Measurements from ENCODE around the gene RERE.

DNA sequence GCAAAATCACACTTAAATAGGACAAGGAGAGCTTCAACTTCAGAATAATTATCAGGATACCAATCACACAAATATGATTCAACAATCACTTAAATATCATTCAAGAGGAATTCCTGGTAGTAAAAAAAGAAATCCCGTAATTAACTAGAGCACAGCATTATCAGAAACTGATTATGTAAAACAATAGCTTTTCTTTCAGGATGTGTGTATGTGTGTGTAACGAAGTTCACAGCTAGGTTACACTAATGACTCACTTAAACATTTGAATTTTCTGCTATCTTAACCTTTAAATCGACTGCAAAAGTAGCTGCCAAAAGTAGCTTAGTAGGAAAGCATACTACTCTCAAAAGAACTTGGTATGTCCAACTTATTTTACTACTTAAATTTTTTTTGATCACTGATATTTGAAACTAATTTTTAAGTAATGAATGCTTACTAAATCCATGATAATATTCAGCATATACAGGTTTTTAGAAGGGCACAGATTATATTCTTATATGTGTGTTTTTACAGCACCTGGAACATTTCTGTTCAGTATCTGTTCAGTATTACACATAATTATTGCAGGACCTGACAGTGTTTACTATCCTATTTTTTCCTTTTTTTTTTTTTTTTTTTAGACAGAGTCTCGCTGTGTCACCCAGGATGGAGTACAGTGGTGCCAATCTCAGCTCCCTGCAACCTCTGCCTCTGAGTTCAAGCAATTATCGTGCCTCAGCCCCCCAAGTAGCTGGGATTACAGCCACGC lies 4.2 kb downstream of the RERE start:
- TF ChIP-seq, protein P1, sequence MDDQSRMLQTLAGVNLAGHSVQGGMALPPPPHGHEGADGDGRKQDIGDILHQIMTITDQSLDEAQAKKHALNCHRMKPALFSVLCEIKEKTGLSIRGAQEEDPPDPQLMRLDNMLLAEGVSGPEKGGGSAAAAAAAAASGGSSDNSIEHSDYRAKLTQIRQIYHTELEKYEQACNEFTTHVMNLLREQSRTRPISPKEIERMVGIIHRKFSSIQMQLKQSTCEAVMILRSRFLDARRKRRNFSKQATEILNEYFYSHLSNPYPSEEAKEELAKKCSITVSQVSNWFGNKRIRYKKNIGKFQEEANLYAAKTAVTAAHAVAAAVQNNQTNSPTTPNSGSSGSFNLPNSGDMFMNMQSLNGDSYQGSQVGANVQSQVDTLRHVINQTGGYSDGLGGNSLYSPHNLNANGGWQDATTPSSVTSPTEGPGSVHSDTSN (CRISPR knock-in tag; IDR thresholded peaks at IDR 0.05) = no peak
- TF ChIP-seq, protein P2, sequence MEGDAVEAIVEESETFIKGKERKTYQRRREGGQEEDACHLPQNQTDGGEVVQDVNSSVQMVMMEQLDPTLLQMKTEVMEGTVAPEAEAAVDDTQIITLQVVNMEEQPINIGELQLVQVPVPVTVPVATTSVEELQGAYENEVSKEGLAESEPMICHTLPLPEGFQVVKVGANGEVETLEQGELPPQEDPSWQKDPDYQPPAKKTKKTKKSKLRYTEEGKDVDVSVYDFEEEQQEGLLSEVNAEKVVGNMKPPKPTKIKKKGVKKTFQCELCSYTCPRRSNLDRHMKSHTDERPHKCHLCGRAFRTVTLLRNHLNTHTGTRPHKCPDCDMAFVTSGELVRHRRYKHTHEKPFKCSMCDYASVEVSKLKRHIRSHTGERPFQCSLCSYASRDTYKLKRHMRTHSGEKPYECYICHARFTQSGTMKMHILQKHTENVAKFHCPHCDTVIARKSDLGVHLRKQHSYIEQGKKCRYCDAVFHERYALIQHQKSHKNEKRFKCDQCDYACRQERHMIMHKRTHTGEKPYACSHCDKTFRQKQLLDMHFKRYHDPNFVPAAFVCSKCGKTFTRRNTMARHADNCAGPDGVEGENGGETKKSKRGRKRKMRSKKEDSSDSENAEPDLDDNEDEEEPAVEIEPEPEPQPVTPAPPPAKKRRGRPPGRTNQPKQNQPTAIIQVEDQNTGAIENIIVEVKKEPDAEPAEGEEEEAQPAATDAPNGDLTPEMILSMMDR (tag by site-specific recombination; IDR thresholded peaks at IDR 0.05) = no peak
- TF ChIP-seq, protein P3, sequence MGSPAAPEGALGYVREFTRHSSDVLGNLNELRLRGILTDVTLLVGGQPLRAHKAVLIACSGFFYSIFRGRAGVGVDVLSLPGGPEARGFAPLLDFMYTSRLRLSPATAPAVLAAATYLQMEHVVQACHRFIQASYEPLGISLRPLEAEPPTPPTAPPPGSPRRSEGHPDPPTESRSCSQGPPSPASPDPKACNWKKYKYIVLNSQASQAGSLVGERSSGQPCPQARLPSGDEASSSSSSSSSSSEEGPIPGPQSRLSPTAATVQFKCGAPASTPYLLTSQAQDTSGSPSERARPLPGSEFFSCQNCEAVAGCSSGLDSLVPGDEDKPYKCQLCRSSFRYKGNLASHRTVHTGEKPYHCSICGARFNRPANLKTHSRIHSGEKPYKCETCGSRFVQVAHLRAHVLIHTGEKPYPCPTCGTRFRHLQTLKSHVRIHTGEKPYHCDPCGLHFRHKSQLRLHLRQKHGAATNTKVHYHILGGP (tag by site-specific recombination; IDR thresholded peaks at IDR 0.05) = no peak

All from HEK293 (cell line).